WI38 (cell line): ENCODE results near the gene CLDN7.
"Not testable (repeated sequence)": the region's sequence is repeated elsewhere in the genome, so short reads cannot be mapped to it uniquely, and the experiment has no call there.

Source experiments
- H3K4me3 ChIP-seq: 2 replicates; pipeline ENCODE4 v1.5.1; 2011; ENCODE audit warnings: low read depth, mild to moderate bottlenecking, control low read depth, low read length
- CTCF ChIP-seq: IDR thresholded peaks from 2 replicates; pipeline ENCODE4 v1.5.1; 2012; ENCODE audit warnings: low read depth, mild to moderate bottlenecking, control low read depth, low read length

The CLDN7 gene

DNA sequence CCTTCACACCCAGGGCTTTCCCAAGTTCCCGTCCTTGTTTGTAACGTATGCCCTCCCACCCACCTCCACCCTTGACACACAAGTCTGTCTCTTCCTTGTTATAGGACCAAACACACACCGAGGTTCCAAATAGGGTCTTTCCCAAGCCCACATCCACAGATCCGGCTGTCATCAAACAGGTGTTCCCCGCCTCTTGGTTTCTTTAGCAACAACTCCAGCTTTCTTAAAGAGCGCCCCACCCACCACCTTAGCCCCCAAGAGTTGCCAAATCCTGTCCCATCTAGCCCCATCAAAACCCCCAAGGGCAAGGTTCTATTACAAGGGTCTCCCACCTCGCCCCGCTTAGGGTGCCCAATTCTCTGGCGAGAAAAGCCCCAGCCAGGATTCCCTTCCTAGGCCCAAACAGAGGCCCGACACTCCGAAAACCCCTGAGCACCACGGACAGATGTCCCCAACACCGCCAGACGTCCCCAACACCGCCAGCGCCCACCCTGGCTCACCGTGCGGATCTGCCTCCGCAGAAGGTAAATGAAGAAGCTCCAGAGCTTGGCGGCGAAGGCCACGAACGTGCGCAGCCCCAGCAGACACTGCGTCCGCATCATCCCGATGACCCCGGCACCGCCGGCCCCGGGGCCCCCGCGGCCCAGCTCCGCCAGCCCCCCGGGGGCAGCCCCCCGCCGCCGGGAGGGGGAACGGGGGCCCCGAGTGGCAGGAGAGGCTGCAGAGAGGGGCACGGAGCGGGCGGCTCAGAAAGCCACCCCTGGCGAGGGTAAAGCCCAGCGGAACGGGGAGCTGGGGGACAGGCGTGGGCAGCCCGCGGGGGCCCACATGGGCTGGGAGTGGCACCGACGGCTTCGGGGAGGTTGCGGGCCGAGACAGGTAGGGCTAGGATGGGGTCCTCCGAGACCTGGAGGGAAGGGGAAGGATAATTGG is 11.3 kb downstream of the CLDN7 start:
- no peak for TF ChIP-seq CTCF
- H3K4me3 ChIP-seq = peak overlapping the region; percentile 94

DNA sequence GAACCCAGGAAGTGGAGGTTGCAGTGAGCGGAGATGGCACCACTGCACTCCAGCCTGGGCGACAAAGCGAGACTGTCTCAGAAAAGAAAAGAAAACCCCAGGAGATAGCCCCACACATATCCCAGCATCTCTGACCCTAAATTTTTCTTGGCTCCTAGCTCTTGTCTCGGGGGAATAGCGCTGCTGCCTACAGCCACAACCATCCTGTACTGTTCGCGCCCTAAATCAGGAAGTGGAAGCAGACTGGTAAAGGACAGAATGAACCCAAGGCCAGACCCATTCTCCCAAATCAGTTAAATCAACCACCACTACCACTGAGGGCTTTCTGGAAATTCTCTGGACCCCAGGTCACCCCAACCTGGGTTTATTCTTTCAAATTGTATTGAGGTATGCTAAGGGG is 12.4 kb downstream of the CLDN7 start:
- H3K4me3 ChIP-seq = peak overlapping the region; percentile 94
- TF ChIP-seq CTCF = no peak

GRCh38 chr17:7249214-7249613 is 13.1 kb downstream of the CLDN7 start:
- H3K4me3 ChIP-seq = no peak overlapping the region
- TF ChIP-seq CTCF = no peak

GRCh38 chr17:7248796-7249195 is 13.5 kb downstream of the CLDN7 start:
- no peak overlapping the region for H3K4me3 ChIP-seq
- no peak for TF ChIP-seq CTCF

DNA sequence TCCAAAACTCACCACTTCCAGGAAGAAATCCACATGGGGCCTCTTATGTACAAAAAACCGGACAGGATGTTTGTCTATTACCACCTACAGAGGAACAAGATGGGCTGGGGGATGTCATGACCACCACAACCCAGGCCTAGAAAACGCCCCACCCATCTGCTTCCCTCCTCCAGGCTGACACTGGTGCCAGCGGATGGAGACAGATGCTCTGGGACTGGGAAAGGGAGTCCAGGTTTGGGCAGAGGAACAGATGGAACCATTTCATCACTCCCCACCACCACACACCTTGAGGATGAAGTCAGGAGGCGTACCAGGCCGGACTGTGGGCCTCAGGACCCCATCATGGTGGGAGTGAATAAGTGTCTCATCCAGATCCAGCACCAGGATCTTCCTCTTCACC is 15.5 kb downstream of the CLDN7 start:
- H3K4me3 ChIP-seq = no peak overlapping the region
- TF ChIP-seq CTCF = no peak

DNA sequence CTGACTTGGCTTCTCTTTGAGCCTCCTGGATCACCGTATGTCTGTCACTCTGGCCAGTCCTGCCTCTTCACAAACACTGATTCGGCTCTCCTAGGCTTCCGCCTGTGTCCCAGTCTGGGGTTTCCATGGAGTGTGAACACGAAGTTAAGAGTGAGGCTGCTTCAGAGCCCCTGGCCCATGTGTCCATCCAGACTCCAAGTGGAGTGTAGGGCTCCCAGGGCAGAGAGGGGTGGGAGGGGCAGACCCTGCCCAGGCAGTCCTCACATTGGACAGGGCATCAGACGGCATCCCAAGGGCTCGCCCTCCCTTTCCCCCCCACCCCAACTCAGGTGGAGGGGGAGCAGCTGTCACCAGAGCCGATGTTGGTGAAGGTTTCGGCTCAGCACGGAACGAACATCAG is 18.4 kb downstream of the CLDN7 start:
- not testable (repeated sequence) for H3K4me3 ChIP-seq

DNA sequence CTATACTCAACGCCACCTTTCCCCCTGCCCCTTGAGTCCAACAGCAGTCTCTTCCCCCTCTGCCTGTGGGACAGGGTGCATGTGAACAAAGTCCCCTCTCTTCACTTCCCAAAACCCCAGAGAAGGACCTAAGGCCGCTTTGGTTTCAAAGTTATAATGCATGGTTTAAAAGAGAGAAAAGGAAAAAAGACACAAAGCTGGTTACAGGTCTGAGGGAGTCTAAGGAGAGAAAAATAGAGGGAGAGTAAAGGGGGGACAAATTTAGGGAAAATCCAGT is 18.9 kb downstream of the CLDN7 start:
- TF ChIP-seq CTCF = no peak
- H3K4me3 ChIP-seq = peak overlapping the region; percentile 92
